GM21786 (cell line): Measurements from ENCODE around the gene SFT2D3.
A peak's percentile ranks its signal among the peaks of the same experiment; 100 is the strongest.

Experiments used
- ATAC-seq: cut with Tn5 transposase; IDR thresholded peaks from one replicate; pipeline ENCODE4 v1.9.1; 2021; ENCODE audit not compliant: unreplicated experiment

Gene SFT2D3

DNA sequence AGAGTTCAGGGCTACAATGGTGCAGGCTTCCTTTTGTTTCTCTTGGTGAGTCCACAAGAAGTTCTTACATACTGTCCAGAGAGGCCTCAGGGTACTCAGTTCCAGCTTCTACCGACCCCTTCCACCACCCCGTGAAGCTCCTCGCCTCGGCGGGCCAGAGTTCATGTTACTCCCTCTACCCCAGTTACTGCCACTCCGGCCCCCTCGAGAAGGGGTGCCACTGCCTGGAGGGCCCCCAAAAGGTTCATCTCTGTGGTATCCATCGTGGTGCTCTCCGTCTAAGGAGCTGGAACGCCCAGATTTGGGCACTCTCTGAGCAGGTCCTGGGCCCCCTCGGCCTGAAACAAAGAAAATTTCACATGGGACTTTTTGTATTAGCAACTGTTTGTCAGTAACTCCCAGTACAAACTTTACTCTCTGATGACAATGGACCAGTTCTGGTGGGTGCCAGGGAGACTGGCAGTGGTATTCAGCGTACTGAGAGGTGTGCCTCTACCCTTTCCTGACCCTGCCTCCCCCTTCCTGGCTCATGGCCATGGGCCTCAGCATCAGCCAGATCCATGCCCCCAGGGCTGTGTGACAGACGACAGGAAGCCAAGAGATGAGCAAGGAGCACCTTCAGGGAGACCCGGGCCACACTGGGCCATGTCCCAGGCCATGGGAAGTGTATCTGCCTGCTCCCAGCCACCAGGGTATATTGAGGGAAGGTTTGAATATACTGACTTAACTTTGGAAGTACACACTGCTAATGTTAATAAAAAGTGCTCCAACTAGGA is 5.1 kb downstream of the SFT2D3 start:
- no peak for ATAC-seq

DNA sequence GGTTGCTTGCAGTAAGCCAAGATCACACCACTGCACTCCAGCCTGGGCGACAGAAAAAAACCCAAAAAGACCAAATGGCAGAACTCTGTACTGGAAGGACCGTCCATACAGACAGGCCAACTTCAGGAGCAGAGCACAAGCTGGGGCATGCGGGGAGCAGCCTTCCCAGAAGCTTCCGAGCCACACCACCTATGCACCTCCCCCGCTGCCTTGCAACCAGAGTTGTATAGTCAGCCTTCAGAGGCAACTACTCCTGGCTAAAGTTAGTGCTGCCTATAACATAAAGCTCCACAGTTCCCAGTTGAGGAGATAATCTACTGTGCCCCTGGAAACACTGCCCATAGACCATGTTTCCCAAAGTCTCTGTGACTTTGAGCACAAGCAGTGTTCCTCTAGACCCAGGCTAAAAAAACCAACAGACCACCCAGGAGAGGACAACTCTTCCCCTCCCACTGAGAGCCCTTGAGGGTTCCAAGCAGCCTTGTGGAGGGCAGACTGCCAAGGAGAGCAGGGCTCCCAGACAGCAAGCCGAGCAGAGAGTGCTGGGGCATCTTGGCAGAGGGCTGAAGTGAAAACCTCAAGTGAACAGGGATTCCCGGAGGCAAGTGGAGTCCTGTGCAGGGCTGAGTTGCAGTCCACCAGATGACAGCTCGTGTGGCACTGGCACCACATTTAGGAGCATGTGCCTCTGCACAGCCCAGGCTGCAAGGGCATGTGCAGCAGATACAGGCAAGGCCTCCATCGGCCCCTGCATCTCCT is 6.8 kb downstream of the SFT2D3 start:
- ATAC-seq, result no peak

- no peak for ATAC-seq
Measured at GRCh38 chr2:127709336-127709735, 8.0 kb downstream of the SFT2D3 start.

GRCh38 chr2:127712999-127713398 is 11.7 kb downstream of the SFT2D3 start:
- no peak for ATAC-seq

DNA sequence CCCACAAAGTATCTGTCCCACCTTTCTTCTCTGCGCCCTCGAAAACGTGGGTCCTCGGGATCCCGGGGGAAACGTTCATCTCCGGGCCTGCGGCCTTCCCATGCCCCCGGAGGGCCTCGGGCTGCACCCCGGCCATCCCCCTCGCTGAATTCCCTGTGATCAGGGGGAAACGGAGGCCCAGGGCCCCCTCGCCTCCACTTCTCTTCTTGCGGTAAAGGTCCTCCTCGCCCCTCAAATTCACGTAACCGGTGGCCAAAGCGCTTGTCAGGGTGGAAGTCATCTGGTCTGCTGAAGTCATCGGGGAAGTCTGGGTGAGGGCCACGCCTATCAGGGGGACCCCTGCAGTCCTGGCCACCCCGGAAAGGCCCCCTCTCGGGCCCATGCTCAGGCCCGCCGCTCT is 12.3 kb downstream of the SFT2D3 start:
- ATAC-seq, result no peak

DNA sequence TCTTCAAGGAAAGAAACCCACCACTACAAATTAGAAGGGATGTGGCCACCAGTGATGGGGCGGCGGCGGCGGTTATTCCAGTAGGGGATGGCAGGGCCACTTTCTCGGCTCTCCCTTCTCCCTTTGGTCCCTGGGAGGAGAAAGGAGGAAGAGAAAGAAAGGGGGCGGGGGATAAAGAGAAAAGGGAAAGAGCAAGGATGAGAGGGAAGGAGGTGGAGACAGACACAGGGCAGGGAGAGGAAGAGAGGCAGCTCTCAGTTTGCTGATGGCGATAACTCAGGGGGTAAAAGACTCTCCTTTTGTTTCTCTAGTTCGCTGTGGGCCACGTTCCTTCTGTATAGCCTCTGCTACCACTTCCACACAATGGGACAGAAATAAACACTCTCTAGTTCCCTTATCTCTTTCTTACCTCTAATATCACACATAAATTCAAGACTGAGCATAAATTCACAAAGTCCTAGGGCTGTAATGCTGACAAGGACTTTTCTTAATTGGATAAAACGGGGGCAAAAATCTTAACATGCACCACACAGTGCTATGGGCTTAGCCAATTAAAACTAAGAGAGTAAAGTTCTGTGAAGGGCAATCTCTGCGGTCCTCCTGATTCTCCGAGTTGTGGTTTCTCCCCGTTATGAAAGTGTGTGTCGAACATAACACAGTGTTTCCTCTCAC is 14.6 kb downstream of the SFT2D3 start:
- ATAC-seq, result no peak

GRCh38 chr2:127718271-127718670 is 17.0 kb downstream of the SFT2D3 start:
- ATAC-seq, result no peak

DNA sequence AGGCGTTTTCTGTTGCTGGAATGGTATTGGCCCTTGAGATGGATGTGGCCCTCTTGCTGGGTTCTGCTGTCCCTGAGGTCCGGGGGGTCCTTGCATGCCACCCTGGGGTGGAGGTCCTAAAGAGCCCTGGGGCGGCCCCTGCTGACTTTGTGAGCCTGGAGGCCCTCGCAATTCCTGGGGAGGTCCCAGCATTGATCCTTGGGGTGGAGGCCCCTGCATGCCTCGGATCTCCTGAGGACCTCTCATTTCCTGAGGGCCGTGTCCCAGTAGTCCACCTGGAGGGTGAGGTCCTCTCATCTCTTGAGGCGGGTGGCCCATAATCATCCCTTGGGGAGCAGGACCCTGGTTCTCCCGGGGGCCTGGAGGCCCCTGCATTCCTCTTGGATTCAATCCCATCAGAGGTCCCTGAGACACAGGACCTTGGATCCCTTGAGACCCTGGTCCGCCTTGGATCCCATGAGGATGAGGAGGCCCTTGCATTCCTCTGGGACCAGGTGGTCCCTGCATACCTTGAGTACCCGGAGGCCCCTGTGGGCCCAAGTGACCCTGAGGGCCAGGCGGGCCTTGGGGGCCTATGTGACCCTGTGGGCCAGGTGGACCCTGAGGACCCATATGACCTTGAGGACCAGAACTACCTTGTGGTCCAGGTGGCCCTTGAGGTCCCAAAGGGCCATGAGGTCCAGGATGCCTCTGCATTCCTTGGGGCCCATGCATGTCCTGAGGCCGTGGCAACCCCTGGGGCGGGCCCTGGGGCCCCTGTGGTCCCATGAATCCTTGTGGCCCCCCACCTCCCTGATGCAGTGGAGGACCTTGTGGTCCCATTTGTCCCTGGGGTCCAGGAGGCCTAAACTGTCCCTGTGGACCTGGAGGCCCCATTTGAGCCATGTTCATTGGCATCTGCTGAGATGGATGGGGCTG is 18.3 kb downstream of the SFT2D3 start:
- ATAC-seq, result no peak

GRCh38 chr2:127721311-127721977 is 20.1 kb downstream of the SFT2D3 start:
- ATAC-seq, result no peak

GRCh38 chr2:127721978-127722355 is 20.7 kb downstream of the SFT2D3 start:
- ATAC-seq, result no peak

- no peak for ATAC-seq
Measured at GRCh38 chr2:127722807-127723206, 21.5 kb downstream of the SFT2D3 start.

DNA sequence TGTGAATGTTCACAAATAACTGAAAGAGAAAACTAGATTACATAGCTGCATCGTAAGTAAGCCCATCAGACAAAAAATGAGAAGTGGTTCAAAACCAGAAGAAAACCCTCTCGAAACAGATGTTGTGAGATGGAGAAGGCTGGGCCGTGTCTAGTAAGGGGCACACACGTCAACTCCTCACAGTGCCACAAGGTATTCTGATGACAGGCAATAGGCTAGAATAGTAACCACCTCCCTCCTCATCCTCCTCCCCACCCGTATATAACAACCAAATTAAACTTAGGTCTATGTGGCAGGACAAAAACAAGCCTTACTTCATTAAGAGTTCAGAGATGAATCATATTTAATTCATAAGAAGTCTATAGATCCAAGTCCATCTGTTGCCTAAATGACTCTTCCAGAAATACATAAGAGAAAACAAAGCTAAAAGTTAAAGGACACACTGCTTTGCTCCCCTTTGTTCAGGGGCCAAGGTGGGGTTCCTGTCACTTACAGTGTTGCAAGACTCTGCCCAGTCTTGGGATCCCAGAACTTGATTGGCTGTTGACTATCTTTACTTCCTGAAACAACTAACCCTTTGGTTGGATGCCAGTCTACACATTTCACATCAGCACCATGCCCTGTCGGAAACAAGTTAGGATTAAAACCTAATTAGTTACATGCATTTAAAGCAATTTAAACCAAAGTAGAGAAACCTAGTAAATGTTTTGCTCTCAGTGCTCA is 25.0 kb downstream of the SFT2D3 start:
- ATAC-seq, result no peak

GRCh38 chr2:127733113-127733815 is 32.0 kb downstream of the SFT2D3 start:
- ATAC-seq, result no peak

DNA sequence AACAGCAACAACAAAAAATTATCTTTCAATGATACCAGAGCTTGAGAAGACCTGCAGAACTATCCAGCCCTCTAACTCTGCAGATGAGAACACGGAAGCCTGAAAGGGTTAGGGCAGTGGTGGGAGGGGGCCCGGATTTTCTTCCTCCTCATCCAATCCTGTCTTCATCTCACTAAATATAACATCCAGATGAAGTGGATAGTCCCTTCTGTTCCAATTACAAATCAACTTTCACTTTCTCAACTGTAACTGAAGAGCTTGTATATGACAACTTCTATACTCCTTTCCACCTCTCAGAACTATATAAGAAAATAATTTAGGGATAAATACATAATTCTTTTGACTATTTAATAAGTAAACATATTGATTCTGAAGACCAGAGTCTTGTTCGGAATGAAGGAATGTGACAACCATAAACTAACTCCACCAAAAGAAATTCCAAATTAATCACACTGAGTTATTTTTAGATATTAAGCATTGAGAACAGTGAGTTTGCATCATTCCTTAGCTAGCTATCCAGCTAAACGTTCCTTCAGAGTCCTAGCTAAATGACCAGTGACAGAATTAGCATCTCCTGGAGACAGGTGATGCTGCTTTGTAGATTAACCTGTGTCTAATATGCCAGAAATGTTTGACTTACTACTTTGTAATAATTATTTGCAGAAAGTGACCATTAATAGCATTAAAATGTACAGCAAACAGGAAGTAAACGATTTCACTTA is 32.7 kb downstream of the SFT2D3 start:
- no peak for ATAC-seq

DNA sequence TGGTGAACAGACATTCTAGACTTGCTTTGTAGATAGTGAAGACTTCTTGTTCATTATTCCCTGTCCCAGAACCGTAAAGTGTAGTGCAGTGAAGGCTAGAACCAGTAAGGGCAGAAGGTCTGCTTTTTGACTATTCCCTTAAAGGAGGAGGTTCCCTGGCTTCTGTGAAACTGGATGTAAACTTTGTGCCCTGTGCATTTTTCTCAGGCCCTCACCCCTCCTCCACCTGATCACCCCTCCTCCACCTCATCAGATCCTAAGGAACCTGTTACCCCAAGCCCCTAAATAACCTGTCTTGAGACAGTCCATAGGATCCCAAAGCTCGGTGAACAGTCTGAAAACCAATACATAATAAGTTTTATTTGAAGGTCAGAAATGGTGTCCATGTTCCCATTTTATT is 33.7 kb downstream of the SFT2D3 start:
- ATAC-seq, result no peak

- peak; percentile 80 for ATAC-seq
Measured at GRCh38 chr2:127735537-127736399, 34.5 kb downstream of the SFT2D3 start.

- ATAC-seq, result no peak
Measured at GRCh38 chr2:127737892-127738291, 36.6 kb downstream of the SFT2D3 start.
